ENCODE results near the gene TMEM59L.

GRCh38 chr19:18635831-18636182 is 23.1 kb downstream of the TMEM59L start:
- no peak for TF ChIP-seq GATA2 (IDR thresholded peaks at IDR 0.05; ENCODE audit: low read depth, low read length)
- TF ChIP-seq GATA3 (IDR thresholded peaks at IDR 0.05; ENCODE audit: low read depth, low read length), result no peak
